K562 (cell line): ENCODE data around the gene SLC25A51. TPM values are rescaled to one million over a fixed set of nuclear protein-coding genes. Genes with fewer than 3 reads are reported as not detected.
A peak's percentile ranks its signal among the peaks of the same experiment; 100 is the strongest.

Experiments used
- ATF3 ChIP-seq, 2 experiments: fragments of 450-650 bp in 1 of 2; sonication (generic) in 1 of 2; formaldehyde crosslinking in 1 of 2; IDR thresholded peaks in 1 of 2; conservative IDR thresholded peaks in 1 of 2; 2 replicates each; pipeline versions ENCODE4 v1.6.1 to v1.8.1; 2016 to 2023; ENCODE audit warnings: mild to moderate bottlenecking in 2 of 2, moderate library complexity in 2 of 2, inconsistent platforms in 1 of 2, missing genetic modification reagents in 1 of 2
- DLX4 ChIP-seq: fragments of 250-450 bp; sonication (Bioruptor Pico); IDR thresholded peaks from 2 replicates; pipeline ENCODE4 v1.6.1; 2021; ENCODE audit warnings: mild to moderate bottlenecking
- FOXJ2 ChIP-seq: fragments of 200-800 bp; sonication (Bioruptor generic); IDR thresholded peaks from 2 replicates; pipeline ENCODE4 v1.6.1; 2016; ENCODE audit warnings: missing genetic modification characterization, missing compliant biosample characterization
- HBP1 ChIP-seq: fragments of 450-650 bp; formaldehyde crosslinking; IDR thresholded peaks from 2 replicates; pipeline ENCODE4 v1.4.0; 2022; ENCODE audit warnings: missing genetic modification characterization
- HCFC1 ChIP-seq: IDR thresholded peaks from 2 replicates; pipeline ENCODE4 v1.6.1; 2012; ENCODE audit warnings: low read depth, low read length, improper control_type of control experiment
- HMG20A ChIP-seq: fragments of 450-650 bp; formaldehyde crosslinking; conservative IDR thresholded peaks from 2 replicates; pipeline ENCODE4 v1.4.0; 2020; ENCODE audit warnings: mild to moderate bottlenecking, mixed read lengths
- NFE2L1 ChIP-seq: fragments of 450-650 bp; IDR thresholded peaks from 2 replicates; pipeline ENCODE4 v1.6.1; 2016; ENCODE audit warnings: missing genetic modification characterization, low read depth, mild to moderate bottlenecking, missing compliant biosample characterization, moderate library complexity, borderline replicate concordance
- NFIC ChIP-seq: fragments of 450-650 bp; IDR thresholded peaks from 2 replicates; pipeline ENCODE4 v1.6.1; 2017; ENCODE audit warnings: mild to moderate bottlenecking, inconsistent platforms
- NFRKB ChIP-seq: fragments of 450-650 bp; IDR thresholded peaks from 2 replicates; pipeline ENCODE4 v1.6.1; 2016; ENCODE audit warnings: low read depth
- SAP30 ChIP-seq: fragments of 200-600 bp; sonication (generic); IDR thresholded peaks from 2 replicates; pipeline ENCODE4 v1.6.1; 2012; ENCODE audit warnings: borderline replicate concordance, low read depth, mild to moderate bottlenecking, moderate library complexity, low read length, control low read depth, inconsistent platforms; ENCODE audit not compliant: insufficient read depth, poor library complexity, severe bottlenecking
- SP2 ChIP-seq: IDR thresholded peaks from 2 replicates; pipeline ENCODE4 v1.6.1; 2011; ENCODE audit warnings: mild to moderate bottlenecking, low read depth, low read length, moderate library complexity; ENCODE audit not compliant: poor library complexity, severe bottlenecking; ENCODE audit errors: extremely low read depth
- TSHZ1 ChIP-seq: fragments of 250-450 bp; sonication (Bioruptor Pico); IDR thresholded peaks from 2 replicates; pipeline ENCODE4 v1.4.0; 2020; ENCODE audit warnings: mild to moderate bottlenecking, moderate library complexity
- ZNF609 ChIP-seq: sonication (generic); formaldehyde crosslinking; IDR thresholded peaks from 2 replicates; pipeline ENCODE4 v1.8.1; 2023; ENCODE audit warnings: missing genetic modification reagents, mild to moderate bottlenecking, borderline replicate concordance
- polyA plus RNA-seq, 8 experiments: library from polyadenylated mRNA; depleted of rRNA in 4 of 8; stranded (reverse) in 5 of 8; unstranded in 3 of 8; fragments of >200 nt; fragmentation: Nextera tagmentation in 2 of 8; fragmentation: Illumina TruSeq in 1 of 8; extraction: Ambion mirVana in 2 of 8; extraction: Trizol in 1 of 8; gene quantifications; 2 replicates each; pipeline versions ENCODE4 v1.2.1 to v1.2.3, GENCODE V29; 2011 to 2014; ENCODE audit warnings: inconsistent platforms in 1 of 8, missing spikeins in 1 of 8
- total RNA-seq, 7 experiments: library from RNA; depleted of rRNA in 6 of 7; stranded (reverse); fragments of >200 nt in 6 of 7; fragmentation: Illumina TruSeq in 2 of 7; extraction: Trizol in 2 of 7; gene quantifications; 2 replicates each; pipeline versions ENCODE4 v1.2.1 to v1.2.3, GENCODE V29; 2011 to 2021; ENCODE audit warnings: low replicate concordance in 1 of 7

Gene SLC25A51
- total and polyA plus RNA-seq, 9 of the 15 experiments (the other 6 are each of a cell fraction or from before 2014, with no cell fraction given) = 9.1 to 40.7 (median 24.5) TPM

GRCh38 chr9:37903647-37904444 lies at the start of gene SLC25A51 (continued):
- no peak for TF ChIP-seq TSHZ1 (CRISPR knock-in tag)
- no peak for TF ChIP-seq DLX4 (CRISPR knock-in tag)
- peak; percentile 66 for TF ChIP-seq SAP30
- TF ChIP-seq SP2 = no peak
- no peak for TF ChIP-seq ZNF609 (CRISPR knock-in tag)
- no peak for TF ChIP-seq HMG20A (CRISPR knock-in tag)
- TF ChIP-seq ATF3 (IDR thresholded peaks at IDR 0.05) = no peak
- TF ChIP-seq ATF3 (CRISPR knock-in tag; conservative IDR thresholded peaks at IDR 0.05) = 0 out of 2 replicates have a peak, but pooled peaks have one; percentile 43
- TF ChIP-seq NFE2L1 (tag) = no peak
- TF ChIP-seq NFRKB = peak; percentile 34; the same call in 1 of the 2 replicates
- TF ChIP-seq NFIC = peak; percentile 63
- peak; percentile 14; the same call in 1 of the 2 replicates for TF ChIP-seq HBP1 (CRISPR knock-in tag)
- peak; percentile 80 for TF ChIP-seq HCFC1
- peak; percentile 0; the same call in 1 of the 2 replicates for TF ChIP-seq FOXJ2
